ENCODE results near the gene RPL27A. TPM values are rescaled to one million over a fixed set of nuclear protein-coding genes. Genes with fewer than 3 reads are reported as not detected.

Gene RPL27A
- polyA plus RNA-seq, 1 of the 3 experiments (the other 2 are of a cell fraction) = 1,162 TPM

DNA sequence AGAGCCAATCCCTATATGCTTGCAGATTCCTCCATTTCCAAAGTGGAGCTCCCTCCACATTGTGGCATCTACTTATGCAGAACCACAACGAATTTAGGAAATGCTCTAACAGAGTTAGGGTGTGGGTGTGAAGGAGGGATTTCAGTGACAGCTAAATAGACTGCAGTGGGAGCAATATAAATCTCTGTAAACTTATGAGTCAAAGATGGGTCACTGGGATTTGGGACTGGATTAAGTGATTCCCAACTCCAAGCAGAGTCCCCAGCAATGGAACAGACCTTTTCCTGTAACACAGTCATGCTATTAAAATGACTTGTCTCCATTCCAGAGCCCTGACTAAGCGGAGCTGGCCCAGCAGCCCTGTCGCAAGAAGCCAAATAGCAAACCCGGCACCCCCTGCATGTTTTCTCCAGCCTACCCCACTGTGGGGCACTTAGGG is 36.6 kb downstream of the RPL27A start (continued):
- TF ChIP-seq, protein P1, sequence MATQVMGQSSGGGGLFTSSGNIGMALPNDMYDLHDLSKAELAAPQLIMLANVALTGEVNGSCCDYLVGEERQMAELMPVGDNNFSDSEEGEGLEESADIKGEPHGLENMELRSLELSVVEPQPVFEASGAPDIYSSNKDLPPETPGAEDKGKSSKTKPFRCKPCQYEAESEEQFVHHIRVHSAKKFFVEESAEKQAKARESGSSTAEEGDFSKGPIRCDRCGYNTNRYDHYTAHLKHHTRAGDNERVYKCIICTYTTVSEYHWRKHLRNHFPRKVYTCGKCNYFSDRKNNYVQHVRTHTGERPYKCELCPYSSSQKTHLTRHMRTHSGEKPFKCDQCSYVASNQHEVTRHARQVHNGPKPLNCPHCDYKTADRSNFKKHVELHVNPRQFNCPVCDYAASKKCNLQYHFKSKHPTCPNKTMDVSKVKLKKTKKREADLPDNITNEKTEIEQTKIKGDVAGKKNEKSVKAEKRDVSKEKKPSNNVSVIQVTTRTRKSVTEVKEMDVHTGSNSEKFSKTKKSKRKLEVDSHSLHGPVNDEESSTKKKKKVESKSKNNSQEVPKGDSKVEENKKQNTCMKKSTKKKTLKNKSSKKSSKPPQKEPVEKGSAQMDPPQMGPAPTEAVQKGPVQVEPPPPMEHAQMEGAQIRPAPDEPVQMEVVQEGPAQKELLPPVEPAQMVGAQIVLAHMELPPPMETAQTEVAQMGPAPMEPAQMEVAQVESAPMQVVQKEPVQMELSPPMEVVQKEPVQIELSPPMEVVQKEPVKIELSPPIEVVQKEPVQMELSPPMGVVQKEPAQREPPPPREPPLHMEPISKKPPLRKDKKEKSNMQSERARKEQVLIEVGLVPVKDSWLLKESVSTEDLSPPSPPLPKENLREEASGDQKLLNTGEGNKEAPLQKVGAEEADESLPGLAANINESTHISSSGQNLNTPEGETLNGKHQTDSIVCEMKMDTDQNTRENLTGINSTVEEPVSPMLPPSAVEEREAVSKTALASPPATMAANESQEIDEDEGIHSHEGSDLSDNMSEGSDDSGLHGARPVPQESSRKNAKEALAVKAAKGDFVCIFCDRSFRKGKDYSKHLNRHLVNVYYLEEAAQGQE (IDR thresholded peaks at IDR 0.05; ENCODE audit: low read depth, low read length) = peak; percentile 67
- no peak for TF ChIP-seq YY1 (IDR thresholded peaks at IDR 0.05; ENCODE audit: low read depth)
- no peak for TF ChIP-seq EZH2phosphoT487 (IDR thresholded peaks at IDR 0.05; ENCODE audit: borderline replicate concordance, low read depth)
- TF ChIP-seq, protein P2, sequence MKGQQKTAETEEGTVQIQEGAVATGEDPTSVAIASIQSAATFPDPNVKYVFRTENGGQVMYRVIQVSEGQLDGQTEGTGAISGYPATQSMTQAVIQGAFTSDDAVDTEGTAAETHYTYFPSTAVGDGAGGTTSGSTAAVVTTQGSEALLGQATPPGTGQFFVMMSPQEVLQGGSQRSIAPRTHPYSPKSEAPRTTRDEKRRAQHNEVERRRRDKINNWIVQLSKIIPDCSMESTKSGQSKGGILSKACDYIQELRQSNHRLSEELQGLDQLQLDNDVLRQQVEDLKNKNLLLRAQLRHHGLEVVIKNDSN (IDR thresholded peaks at IDR 0.05; ENCODE audit: borderline replicate concordance, low read depth) = no peak
- no peak for TF ChIP-seq GATA2 (CRISPR knock-in tag; IDR thresholded peaks at IDR 0.05)
- no peak for TF ChIP-seq CHD2 (IDR thresholded peaks at IDR 0.05; ENCODE audit: low read length, partially characterized antibody)
- peak; percentile 97 for TF ChIP-seq FOSL2 (IDR thresholded peaks at IDR 0.05; ENCODE audit: borderline replicate concordance, low read depth)
- peak; percentile 54; the same call in 1 of the 2 replicates for TF ChIP-seq ELF1 (IDR thresholded peaks at IDR 0.05)
- TF ChIP-seq RCOR1 (IDR thresholded peaks at IDR 0.05; ENCODE audit: low read length) = no peak
- no peak for TF ChIP-seq RFX5 (IDR thresholded peaks at IDR 0.05; ENCODE audit: low read length)

GRCh38 chr11:8719721-8720120 is 37.1 kb downstream of the RPL27A start:
- no peaks in the 10 kb centered on the region for H3K9me3 ChIP-seq
- H3K4me1 ChIP-seq (ENCODE audit: control insufficient read depth in 1 of 2, insufficient read depth in 2 of 2, low read depth in 1 of 2, low read length in 1 of 2) = peaks cover 29 to 57% of the 10 kb centered on the region in 2 experiments; a peak in 3 of 4 replicates
- TF ChIP-seq POLR2AphosphoS5 (IDR thresholded peaks at IDR 0.05; ENCODE audit: low read depth, low read length) (peak; percentile 12; the same call in 1 of the 2 replicates), MEF2A (IDR thresholded peaks at IDR 0.05; ENCODE audit: borderline replicate concordance, low read depth) (no peak)
- POLR2A ChIA-PET = no interaction called here
- no peaks in the 10 kb centered on the region for H4K20me1 ChIP-seq (ENCODE audit: insufficient read depth)
- DNase-seq = no peak
- WGBS (ENCODE audit: low lambda C conversion rate) = 14% methylated on average over 3 of the region's 3 CpGs
- H3K36me3 ChIP-seq (replicated peaks in 1 of 2; ENCODE audit: control insufficient read depth in 1 of 2, insufficient read depth in 2 of 2, low read length in 1 of 2) = peaks cover 12 to 18% of the 10 kb centered on the region in 2 experiments
- no peak overlapping the region for H2AFZ ChIP-seq (ENCODE audit: low read depth)
- H3K27me3 ChIP-seq (ENCODE audit: insufficient read depth) = no peaks in the 10 kb centered on the region
- CTCF ChIA-PET = no interaction called here
- no peaks in the 10 kb centered on the region for H3K9me2 ChIP-seq
- peak overlapping the region; percentile 80 to 96; a peak in 3 of 4 replicates for H3K27ac ChIP-seq (ENCODE audit: low read depth in 2 of 2, low read length in 1 of 2)
- peak overlapping the region; percentile 80 for H3K4me2 ChIP-seq
- peak overlapping the region in 1 of 2 experiments; percentile 11; a peak in 1 of 4 replicates for H3K4me3 ChIP-seq (ENCODE audit: low read depth in 2 of 2, low read length in 1 of 2)
- peaks cover 39% of the 10 kb centered on the region for H3K79me2 ChIP-seq (ENCODE audit: insufficient read depth)
- H3K9ac ChIP-seq = peak overlapping the region; percentile 56
- H3F3A ChIP-seq (replicated peaks; ENCODE audit: insufficient read depth) = peaks cover 30% of the 10 kb centered on the region
